HG03469 (cell line): ENCODE measurements around the gene PON2.
"Not testable (repeated sequence)": the region's sequence is repeated elsewhere in the genome, so short reads cannot be mapped to it uniquely, and the experiment has no call there.

Source experiments
- ATAC-seq: cut with Tn5 transposase; IDR thresholded peaks from one replicate; pipeline ENCODE4 v1.9.1; 2021; ENCODE audit warnings: mild to moderate bottlenecking, moderate library complexity, moderate number of reproducible peaks; ENCODE audit not compliant: unreplicated experiment

The PON2 gene

DNA sequence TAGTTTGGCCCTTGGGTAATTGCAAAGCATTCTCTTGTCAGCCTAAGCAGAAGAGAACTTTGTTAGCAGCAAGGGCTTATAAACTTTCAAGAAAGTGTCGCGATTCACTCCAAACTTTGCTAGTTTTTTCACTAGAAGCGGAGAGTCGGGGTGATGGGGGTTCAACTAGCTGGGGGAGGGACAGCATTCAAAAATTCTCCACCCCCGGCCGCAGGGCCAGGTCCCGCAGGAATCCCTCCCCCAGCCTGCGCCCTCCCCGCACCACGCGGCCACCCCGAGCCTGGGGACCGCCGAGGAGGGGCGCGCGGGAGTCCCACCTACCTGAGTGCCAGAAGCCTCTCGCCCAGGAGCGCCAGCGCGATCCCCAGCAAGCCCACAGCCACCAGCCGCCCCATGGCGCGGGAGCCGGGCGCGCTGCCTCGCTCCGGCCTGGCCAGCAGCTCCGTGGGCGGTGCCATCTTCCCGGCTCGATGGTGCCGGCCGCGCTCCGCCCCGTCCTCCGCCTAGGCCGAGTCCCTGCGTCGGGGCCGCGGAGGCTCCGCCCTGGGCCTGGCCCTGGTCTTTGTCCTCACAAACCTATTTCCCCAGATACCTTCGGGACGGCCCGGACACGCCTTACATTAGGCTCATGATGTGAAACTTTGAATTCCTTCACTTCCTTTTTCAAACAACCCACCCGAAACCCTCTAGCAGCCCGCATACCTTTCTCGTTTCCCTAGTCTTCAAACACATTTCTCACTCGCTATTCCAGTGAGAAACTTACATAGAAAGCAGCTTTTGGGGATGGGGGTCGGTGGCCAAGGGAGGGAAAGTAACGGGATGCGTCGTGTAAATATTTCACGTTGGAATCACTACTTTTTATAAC is at the start of gene PON2:
Gene PON2 (minus strand): TSS at position 472 of the 865 bp plus-strand sequence. CDS start 77 bp downstream, at position 395.
- peak; percentile 92 for ATAC-seq

DNA sequence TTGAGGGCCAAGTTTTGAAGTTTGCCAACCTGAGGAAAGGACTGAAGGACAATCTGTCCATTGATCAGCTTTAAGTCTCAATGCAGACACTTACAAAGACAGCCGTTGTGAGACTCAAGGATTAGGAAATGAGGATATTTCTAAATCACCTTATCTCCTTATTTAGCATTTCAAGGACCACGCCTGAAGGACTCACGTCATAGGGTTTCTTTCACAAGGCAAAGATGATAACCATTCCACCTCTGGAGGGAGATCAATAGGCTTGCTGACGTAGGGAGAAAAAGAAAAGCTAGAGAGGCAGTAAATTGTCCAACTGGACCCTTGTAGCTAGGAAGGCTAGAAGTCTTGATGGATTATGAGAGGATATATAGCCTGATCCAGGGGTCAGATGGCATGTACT is 47.6 kb upstream of the PON2 start:
- ATAC-seq, result no peak

GRCh38 chr7:95481271-95482165 is 46.7 kb upstream of the PON2 start:
- no peak for ATAC-seq

DNA sequence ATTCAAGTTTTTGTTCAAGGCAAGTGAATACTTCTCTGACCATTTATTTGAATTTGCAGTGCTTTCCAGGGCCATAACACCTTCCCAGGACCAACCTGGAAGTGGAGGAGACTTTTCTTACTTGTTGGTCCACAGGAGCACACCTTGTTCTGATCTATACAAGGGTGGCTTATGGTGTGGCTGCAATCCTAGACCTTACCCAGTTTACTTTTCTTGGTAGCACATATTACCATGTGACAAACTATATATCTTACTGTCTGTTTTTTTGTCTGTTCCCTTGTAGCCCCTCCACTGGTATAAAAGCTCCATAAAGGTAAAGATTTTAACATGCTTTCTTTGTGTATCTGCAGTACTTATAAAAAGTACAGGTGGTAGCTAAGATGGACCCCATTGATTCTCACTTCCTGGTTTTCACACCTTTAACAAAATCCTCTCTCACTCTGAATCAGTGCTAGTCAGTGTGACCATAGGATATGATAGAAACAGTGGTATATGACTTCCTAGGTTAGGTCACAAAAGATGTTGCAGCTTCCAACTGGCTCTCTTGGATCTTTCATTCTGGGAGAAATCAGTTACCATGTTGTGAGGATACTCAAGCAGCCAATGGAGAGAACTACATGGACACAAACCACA is 45.3 kb upstream of the PON2 start:
- peak; percentile 74 for ATAC-seq

GRCh38 chr7:95478272-95479037 is 43.6 kb upstream of the PON2 start:
- no peak for ATAC-seq

DNA sequence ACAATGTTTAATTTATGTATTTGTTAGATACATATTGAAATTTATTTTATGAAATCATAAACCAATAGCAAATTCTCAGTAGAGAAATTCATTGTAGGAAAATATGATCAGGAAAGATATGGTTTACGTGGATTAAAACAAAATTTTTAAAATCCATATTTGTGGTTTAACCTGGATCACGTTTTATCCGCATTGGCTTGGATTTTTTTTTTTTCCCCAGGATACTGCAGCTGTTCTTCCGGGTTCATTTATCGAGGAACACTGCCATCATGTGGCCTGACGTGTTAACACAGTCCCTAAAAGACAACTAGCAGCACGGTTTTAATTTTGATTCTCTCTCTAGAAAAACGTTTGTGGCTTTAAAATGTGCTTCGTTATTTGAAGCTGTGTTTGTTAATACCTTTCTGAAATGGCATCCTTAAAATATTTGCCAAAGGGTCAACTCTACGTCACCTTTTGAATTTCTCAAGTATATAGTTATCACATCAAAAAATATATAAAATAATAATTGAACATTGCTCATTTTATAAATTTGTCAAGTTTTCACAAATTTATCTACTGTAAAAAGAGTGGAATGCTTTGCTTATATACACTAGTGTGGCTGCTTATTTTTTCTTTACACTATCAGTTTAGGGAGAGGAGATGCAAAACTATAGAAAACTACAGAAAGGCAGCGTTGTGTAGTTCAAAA is 42.2 kb upstream of the PON2 start:
- ATAC-seq, result peak; percentile 42

DNA sequence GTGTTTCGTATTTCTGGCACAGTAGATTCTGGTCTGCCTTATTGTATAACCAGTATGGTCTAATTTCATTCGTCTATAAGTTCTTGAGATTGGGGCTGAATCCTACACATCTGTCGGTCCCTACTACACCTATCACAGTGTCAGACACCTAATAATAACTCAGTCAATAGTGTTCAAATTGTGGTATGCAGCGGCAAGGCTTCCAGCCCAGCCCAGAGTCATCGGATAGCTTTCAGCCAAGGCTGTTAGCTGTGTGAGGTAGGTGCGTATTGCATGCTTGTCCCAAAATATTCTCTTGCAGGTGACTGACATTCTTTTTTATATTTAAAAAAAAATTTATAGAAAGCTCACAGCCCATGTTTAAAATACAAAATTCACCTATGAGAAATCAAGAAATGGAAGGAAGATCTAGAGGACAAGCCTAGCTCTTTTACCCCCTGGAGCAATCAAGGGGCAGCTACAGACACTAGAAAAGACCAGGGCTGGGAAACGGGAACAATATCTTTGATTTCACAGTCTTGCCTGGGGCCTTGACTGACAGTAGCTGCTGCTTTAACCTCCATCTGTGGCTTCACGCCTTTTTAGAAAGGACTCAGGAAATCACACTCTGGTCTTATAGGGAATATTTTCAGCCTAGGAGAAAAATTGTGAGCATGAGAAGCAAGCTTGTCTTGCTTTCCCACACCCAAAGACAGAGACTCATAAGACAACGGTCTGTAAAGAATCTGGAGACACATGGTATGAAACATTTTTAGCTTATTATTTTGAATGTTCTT is 41.4 kb upstream of the PON2 start:
- ATAC-seq, result no peak

GRCh38 chr7:95473276-95473985 is 38.6 kb upstream of the PON2 start:
- ATAC-seq, result no peak

GRCh38 chr7:95472581-95473161 is 37.8 kb upstream of the PON2 start:
- no peak for ATAC-seq

DNA sequence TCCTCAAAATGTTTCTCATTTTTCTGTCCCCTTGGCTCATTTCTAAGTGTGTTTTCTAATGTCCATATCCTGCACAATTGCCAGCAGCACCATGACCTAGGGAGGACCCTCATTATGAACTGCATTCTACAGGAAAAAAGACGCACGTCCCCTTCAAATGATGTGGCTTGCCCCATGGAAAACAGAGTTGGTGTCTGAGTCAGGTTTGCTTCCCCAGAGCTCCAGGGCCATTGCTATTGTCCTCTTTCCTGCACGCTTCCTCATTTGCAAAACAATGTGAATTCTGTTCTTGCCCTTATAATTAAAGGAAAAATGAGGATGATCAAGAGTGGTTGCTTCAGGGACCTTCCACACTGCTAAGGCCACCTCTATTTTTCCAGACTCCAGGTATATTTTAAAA is 36.2 kb upstream of the PON2 start:
- no peak for ATAC-seq

DNA sequence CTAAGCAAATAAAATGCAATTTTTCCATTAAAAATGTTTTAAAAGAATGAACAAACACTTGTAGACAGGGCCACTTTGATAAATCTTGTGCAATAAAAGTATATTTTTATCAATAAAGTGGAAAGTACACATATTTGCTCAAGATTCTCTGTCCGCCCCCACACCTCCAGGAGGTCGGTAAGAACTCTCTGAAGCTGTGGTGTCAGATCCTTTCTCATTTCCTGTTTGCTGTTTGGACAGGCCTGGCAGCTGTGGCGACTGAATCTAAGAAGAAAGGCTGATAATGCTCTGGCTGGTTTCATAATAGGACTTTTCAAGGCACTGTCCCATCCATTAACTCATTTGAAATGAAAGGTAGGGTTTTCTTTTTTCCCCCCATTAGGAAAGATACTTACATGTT is 35.6 kb upstream of the PON2 start:
- ATAC-seq, result peak; percentile 100

- ATAC-seq, result no peak
These were observed 35.0 kb upstream of the PON2 start for GRCh38 chr7:95469848-95470247.

GRCh38 chr7:95469187-95469586 is 34.4 kb upstream of the PON2 start:
- no peak for ATAC-seq

- no peak for ATAC-seq
These were observed 33.2 kb upstream of the PON2 start for GRCh38 chr7:95467912-95468607.

- not testable (repeated sequence) for ATAC-seq
These were observed 25.8 kb upstream of the PON2 start for GRCh38 chr7:95460653-95461052.

- ATAC-seq, result no peak
These were observed 23.1 kb upstream of the PON2 start for GRCh38 chr7:95457947-95458346.

DNA sequence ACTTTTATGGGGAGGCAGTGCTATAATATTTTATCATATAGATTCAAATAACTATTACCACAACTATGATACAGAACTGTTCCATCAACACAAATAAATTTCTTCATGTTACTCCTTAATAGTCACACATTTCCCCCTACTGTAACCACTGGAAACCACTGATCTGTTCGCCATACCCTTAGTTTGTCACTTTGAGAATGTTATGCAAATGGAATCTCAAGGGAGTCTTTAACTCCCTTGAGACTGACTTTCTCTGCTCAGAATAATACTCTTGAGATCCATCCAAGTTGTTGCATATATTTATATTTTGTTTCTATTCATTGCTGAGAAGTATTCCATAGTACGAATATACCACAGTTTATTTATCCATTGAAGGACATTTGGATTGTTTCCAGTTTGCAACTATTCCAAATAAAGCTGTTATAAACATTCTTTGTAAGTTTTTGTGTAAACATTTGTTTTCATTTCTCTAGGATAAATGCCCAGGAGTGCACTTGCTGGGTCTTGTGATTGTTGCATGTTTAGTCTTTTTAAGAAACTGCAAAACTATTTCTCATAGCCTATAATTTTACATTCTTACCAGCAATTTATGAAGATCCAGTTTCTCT is 19.7 kb upstream of the PON2 start:
- ATAC-seq, result peak; percentile 80
